SK-N-SH treated with all-trans-retinoic acid at 6 μM for 48 hours (cell line): ENCODE measurements around the gene MIEF2.

ENCODE experiments used
- ATAC-seq: fragments of 200-7000 bp; cut with Tn5 transposase; 3 replicates; pipeline ENCODE4 v1.9.1; 2020; ENCODE audit warnings: mild to moderate bottlenecking, moderate library complexity
- GLIS3 ChIP-seq: fragments of 250-450 bp; sonication (Bioruptor Pico); IDR thresholded peaks from 2 replicates; pipeline ENCODE4 v1.5.0; 2020; ENCODE audit warnings: mild to moderate bottlenecking, moderate library complexity
- ISL1 ChIP-seq: fragments of 250-450 bp; sonication (Bioruptor Pico); IDR thresholded peaks from 2 replicates; pipeline ENCODE4 v2.1.2; 2022; ENCODE audit warnings: mild to moderate bottlenecking, moderate library complexity
- OSR1 ChIP-seq: fragments of 250-450 bp; sonication (Bioruptor Pico); IDR thresholded peaks from 2 replicates; pipeline ENCODE4 v1.8.0; 2022; ENCODE audit warnings: moderate library complexity, mild to moderate bottlenecking, inconsistent platforms
- PPARA ChIP-seq: fragments of 250-450 bp; sonication (Bioruptor Pico); IDR thresholded peaks from 2 replicates; pipeline ENCODE4 v1.5.0; 2020; ENCODE audit warnings: mild to moderate bottlenecking, borderline replicate concordance
- RARB ChIP-seq: fragments of 250-450 bp; sonication (Bioruptor Pico); IDR thresholded peaks from 2 replicates; pipeline ENCODE4 v1.8.0; 2021; ENCODE audit warnings: mild to moderate bottlenecking, moderate library complexity
- SNAI2 ChIP-seq: fragments of 250-450 bp; sonication (Bioruptor Pico); IDR thresholded peaks from 2 replicates; pipeline ENCODE4 v1.5.0; 2020; ENCODE audit warnings: mild to moderate bottlenecking, moderate library complexity
- TCF4 ChIP-seq: fragments of 250-450 bp; sonication (Bioruptor Pico); IDR thresholded peaks from 2 replicates; pipeline ENCODE4 v1.8.0; 2021; ENCODE audit warnings: mild to moderate bottlenecking, moderate library complexity, borderline replicate concordance
- TOX ChIP-seq: fragments of 250-450 bp; sonication (Bioruptor Pico); IDR thresholded peaks from 2 replicates; pipeline ENCODE4 v1.8.0; 2021; ENCODE audit warnings: mild to moderate bottlenecking, moderate library complexity, borderline replicate concordance
- ZC3H10 ChIP-seq: fragments of 250-450 bp; sonication (Bioruptor Pico); IDR thresholded peaks from 2 replicates; pipeline ENCODE4 v1.5.1; 2021; ENCODE audit warnings: mild to moderate bottlenecking, moderate library complexity
- ZFP3 ChIP-seq: fragments of 250-450 bp; sonication (Bioruptor Pico); IDR thresholded peaks from 2 replicates; pipeline ENCODE4 v1.5.0; 2020; ENCODE audit warnings: mild to moderate bottlenecking, moderate library complexity
- ZFP30 ChIP-seq: fragments of 450-650 bp; formaldehyde crosslinking; IDR thresholded peaks from 2 replicates; pipeline ENCODE4 v1.5.0; 2022; ENCODE audit warnings: mild to moderate bottlenecking, moderate library complexity
- ZNF565 ChIP-seq: fragments of 450-650 bp; formaldehyde crosslinking; conservative IDR thresholded peaks from 2 replicates; pipeline ENCODE4 v1.5.0; 2020; ENCODE audit warnings: low read depth, mild to moderate bottlenecking, moderate library complexity
- ZNF70 ChIP-seq: fragments of 450-650 bp; formaldehyde crosslinking; IDR thresholded peaks from 2 replicates; pipeline ENCODE4 v1.5.0; 2020; ENCODE audit warnings: mild to moderate bottlenecking, moderate library complexity
- ZNF8 ChIP-seq: fragments of 450-650 bp; formaldehyde crosslinking; IDR thresholded peaks from 2 replicates; pipeline ENCODE4 v1.5.0; 2020; ENCODE audit warnings: mild to moderate bottlenecking, moderate library complexity
- TF ChIP-seq, protein P1 (sequence below): fragments of 250-450 bp; sonication (Bioruptor Pico); IDR thresholded peaks from 2 replicates; pipeline ENCODE4 v1.8.0; 2020; ENCODE audit warnings: mild to moderate bottlenecking, moderate library complexity, borderline replicate concordance
- TF ChIP-seq, protein P2 (sequence below): fragments of 250-450 bp; sonication (Bioruptor Pico); IDR thresholded peaks from 2 replicates; pipeline ENCODE4 v1.5.0; 2020; ENCODE audit warnings: mild to moderate bottlenecking, moderate library complexity
- TF ChIP-seq, protein P3 (sequence below): fragments of 250-450 bp; sonication (Bioruptor Pico); IDR thresholded peaks from 2 replicates; pipeline ENCODE4 v1.5.1; 2020; ENCODE audit warnings: low read depth, mild to moderate bottlenecking, moderate library complexity

The MIEF2 gene

DNA sequence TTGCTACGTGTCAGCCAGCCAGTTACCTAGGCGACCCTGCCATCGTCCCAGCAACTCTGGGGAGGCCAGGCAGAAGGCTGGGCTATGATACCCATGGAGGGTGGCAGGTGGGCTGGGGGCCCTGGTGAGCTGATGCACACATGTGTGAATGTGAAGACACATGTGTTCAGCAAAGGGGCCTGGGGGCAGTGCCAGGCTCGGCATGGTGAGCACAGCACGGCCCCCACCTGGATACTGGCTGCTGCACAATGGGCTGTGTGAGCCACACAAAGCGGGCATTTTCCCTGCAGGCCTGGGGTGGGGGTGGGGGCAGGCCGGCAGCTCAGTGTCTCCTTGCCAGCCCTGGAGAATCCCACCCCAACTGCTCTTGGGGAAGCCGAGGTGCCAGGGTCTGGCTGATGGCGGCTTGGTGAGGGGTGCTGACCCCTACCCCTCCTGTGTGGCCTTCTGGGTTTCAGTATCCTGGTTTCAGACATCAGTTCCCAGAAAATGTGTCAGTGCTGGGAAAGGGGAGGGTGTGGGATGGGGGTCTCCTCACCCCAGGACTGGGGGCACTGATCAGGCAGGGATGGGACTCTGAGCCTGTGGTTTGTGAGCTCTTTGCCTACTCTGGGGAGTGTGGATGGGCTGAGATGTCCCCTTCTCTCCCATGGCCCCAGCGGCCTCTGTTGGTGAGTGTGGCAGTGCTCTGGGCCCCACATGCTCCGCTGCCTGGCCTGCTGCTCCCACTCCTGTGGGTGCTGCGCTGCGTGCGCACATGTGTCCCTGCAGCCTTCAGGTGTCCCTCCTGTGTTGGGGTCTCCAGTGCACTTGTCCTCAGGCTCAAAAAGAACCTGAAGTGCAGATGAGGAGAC is 29.9 kb upstream of the MIEF2 start:
- no peak for TF ChIP-seq GLIS3
- no peak for TF ChIP-seq ISL1 (CRISPR knock-in tag)
- no peak for TF ChIP-seq ZNF565 (CRISPR knock-in tag)
- no peak for TF ChIP-seq TCF4 (CRISPR knock-in tag)
- no peak for TF ChIP-seq ZFP30 (CRISPR knock-in tag)
- no peak for TF ChIP-seq ZNF70 (CRISPR knock-in tag)
- TF ChIP-seq PPARA (CRISPR knock-in tag), result no peak
- TF ChIP-seq, all 23 proteins: peak for 0
- ATAC-seq, result no peak

DNA sequence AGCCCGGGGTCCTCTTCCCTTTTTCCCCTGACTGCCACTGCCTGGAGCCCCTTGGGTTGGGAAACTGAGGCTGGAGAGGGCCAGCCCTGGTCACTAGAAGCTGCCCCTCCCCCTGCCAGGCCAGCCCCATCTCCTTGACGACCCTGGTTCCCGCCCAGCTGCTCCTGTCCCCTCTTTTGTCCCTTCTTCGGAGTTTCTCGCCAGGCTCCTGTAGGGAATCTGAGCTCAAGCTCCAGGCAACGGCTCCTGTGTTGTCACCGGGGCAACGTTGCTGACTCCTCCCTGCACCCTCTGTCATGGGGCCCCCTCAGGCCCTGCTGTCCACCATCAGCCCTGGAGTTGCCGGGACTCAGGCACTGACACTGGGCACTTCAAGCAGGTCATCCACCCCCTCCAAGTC is 29.3 kb upstream of the MIEF2 start:
- no peak for TF ChIP-seq TOX
- no peak for TF ChIP-seq RARB (CRISPR knock-in tag)
- TF ChIP-seq TCF4 (CRISPR knock-in tag), result no peak
- no peak for TF ChIP-seq ZNF8 (CRISPR knock-in tag)
- no peak for ATAC-seq

DNA sequence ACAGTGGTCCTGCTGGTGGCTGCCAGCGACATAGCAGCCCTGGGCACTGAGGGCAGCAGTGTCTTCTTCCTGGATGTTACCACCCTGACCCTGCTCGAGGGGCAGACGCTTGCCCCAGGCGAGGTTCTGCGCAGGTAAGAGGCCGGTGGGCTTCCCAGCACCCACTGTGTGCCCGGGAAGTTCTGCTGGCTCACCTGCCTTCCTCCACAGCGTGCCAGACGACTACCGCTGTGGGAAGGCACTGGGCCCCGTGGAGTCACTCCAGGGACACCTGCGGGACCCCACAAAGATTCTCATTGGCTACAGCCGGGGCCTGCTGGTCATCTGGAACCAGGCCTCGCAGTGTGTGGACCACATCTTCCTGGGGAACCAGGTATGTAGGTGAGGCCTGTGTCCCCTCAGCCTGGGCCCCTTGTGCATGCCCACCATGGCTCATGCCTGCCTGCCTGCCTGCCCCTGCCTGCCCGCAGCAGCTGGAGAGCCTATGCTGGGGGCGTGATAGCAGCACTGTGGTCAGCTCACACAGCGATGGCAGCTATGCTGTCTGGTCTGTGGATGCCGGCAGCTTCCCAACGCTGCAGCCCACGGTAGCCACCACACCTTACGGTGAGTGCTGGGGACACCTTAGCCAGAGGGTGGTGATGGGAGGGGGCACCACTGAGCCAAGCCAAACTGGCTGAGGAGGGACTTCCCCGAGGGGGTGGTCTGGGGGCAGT is 26.5 kb upstream of the MIEF2 start:
- ATAC-seq, result no peak
- TF ChIP-seq TCF4 (CRISPR knock-in tag), result no peak
- TF ChIP-seq ZFP30 (CRISPR knock-in tag), result no peak

DNA sequence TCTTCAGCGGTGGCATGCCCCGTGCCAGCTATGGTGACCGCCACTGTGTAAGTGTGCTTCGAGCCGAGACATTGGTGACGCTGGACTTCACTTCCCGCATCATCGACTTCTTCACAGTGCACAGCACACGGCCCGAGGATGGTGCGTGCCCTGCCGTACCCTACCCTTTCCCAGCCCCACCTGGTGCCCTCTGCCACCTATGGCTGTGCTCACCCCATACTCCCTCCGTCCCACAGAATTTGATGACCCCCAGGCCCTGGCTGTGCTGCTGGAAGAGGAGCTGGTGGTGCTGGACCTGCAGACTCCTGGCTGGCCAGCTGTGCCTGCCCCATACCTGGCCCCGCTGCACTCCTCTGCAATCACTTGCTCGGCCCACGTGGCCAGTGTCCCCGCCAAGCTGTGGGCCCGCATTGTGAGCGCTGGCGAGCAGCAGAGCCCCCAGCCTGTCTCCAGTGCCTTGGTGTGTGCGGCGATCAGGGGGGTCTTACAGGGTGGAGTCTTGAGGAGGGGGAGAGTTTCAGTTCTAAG is 25.5 kb upstream of the MIEF2 start:
- ATAC-seq, result no peak
- TF ChIP-seq PPARA (CRISPR knock-in tag) (no peak), ZFP3 (CRISPR knock-in tag) (no peak)

DNA sequence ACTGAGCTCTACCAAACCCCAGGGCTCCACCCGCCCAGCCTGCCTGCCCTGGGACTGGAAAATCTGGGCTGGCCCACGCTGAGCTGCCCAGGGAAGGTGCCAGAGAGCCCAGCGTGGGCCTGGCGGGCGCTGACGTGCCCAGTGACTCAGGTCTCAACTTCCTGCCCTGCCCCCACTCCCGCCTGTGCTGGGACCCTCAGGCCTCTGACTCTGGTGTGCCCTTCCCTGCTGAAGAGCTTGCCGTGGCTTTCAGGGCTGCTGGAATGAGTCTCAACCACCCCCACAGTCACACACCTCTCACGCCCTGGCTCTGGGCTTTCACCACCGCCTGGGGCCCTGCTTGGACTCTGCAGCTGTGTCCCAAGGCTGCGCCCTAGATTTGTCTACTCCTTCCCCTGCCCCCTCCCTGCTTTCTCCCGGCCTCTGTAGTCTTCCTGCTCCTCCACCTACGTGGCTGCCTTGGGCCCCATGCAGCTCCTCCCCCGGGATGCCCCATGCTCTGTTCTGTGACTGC is 24.7 kb upstream of the MIEF2 start:
- peak; percentile 82 for ATAC-seq

DNA sequence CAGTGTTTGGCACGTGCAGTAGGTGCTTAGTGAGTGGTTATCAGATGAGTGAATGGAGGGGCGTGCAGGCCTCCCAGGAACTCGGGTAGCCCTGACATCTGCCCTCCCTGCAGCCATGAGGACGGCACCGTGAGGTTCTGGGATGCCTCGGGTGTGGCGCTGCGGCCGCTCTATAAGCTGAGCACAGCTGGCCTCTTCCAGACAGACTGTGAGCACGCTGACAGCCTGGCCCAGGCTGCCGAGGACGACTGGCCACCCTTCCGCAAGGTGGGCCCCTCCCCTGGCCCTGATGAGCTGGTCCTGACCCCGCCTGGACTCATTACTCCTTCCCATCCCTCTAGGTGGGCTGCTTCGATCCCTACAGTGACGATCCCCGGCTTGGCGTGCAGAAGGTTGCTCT is 24.0 kb upstream of the MIEF2 start:
- no peak for ATAC-seq
- TF ChIP-seq ZNF565 (CRISPR knock-in tag) (no peak), ZC3H10 (CRISPR knock-in tag) (no peak), SNAI2 (no peak)
- TF ChIP-seq, protein P1, sequence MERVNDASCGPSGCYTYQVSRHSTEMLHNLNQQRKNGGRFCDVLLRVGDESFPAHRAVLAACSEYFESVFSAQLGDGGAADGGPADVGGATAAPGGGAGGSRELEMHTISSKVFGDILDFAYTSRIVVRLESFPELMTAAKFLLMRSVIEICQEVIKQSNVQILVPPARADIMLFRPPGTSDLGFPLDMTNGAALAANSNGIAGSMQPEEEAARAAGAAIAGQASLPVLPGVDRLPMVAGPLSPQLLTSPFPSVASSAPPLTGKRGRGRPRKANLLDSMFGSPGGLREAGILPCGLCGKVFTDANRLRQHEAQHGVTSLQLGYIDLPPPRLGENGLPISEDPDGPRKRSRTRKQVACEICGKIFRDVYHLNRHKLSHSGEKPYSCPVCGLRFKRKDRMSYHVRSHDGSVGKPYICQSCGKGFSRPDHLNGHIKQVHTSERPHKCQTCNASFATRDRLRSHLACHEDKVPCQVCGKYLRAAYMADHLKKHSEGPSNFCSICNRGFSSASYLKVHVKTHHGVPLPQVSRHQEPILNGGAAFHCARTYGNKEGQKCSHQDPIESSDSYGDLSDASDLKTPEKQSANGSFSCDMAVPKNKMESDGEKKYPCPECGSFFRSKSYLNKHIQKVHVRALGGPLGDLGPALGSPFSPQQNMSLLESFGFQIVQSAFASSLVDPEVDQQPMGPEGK (CRISPR knock-in tag), result no peak

More for the DNA sequence above, 24.7 kb upstream of the MIEF2 start:
- TF ChIP-seq ZFP3 (CRISPR knock-in tag) (no peak), OSR1 (CRISPR knock-in tag) (no peak), RARB (CRISPR knock-in tag) (no peak), TCF4 (CRISPR knock-in tag) (no peak)
- TF ChIP-seq, protein P2, sequence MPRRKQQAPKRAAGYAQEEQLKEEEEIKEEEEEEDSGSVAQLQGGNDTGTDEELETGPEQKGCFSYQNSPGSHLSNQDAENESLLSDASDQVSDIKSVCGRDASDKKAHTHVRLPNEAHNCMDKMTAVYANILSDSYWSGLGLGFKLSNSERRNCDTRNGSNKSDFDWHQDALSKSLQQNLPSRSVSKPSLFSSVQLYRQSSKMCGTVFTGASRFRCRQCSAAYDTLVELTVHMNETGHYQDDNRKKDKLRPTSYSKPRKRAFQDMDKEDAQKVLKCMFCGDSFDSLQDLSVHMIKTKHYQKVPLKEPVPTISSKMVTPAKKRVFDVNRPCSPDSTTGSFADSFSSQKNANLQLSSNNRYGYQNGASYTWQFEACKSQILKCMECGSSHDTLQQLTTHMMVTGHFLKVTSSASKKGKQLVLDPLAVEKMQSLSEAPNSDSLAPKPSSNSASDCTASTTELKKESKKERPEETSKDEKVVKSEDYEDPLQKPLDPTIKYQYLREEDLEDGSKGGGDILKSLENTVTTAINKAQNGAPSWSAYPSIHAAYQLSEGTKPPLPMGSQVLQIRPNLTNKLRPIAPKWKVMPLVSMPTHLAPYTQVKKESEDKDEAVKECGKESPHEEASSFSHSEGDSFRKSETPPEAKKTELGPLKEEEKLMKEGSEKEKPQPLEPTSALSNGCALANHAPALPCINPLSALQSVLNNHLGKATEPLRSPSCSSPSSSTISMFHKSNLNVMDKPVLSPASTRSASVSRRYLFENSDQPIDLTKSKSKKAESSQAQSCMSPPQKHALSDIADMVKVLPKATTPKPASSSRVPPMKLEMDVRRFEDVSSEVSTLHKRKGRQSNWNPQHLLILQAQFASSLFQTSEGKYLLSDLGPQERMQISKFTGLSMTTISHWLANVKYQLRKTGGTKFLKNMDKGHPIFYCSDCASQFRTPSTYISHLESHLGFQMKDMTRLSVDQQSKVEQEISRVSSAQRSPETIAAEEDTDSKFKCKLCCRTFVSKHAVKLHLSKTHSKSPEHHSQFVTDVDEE, result no peak
- TF ChIP-seq, protein P3, sequence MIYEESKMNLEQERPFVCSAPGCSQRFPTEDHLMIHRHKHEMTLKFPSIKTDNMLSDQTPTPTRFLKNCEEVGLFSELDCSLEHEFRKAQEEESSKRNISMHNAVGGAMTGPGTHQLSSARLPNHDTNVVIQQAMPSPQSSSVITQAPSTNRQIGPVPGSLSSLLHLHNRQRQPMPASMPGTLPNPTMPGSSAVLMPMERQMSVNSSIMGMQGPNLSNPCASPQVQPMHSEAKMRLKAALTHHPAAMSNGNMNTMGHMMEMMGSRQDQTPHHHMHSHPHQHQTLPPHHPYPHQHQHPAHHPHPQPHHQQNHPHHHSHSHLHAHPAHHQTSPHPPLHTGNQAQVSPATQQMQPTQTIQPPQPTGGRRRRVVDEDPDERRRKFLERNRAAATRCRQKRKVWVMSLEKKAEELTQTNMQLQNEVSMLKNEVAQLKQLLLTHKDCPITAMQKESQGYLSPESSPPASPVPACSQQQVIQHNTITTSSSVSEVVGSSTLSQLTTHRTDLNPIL (CRISPR knock-in tag), result no peak
